ENCODE measurements around the gene PER2. TPM values are rescaled to one million over a fixed set of nuclear protein-coding genes. Genes with fewer than 3 reads are reported as not detected.
A peak's percentile ranks its signal among the peaks of the same experiment; 100 is the strongest.

The PER2 gene
- total and polyA plus RNA-seq, 8 donors = 7.7 to 14.2 (median 8.8) TPM

- Histone ChIP-seq H3K4me1 (peaks cover 35 to 69% of the 10 kb centered on the region in 2 donors), H3K4me3 (no peak overlapping the region), H3K36me3 (no peaks in the 10 kb centered on the region), H3K9me3 (no peaks in the 10 kb centered on the region), H3K27me3 (no peaks in the 10 kb centered on the region), H3K27ac (peak overlapping the region; percentile 87 to 93)
- DNase-seq = no peak
- intact Hi-C loops (cut with DNase I) = no loop called here
- TF ChIP-seq CTCF (IDR thresholded peaks at IDR 0.05) = no peak
- no peak for ATAC-seq
Measured at GRCh38 chr2:238284802-238285515, 3.5 kb downstream of the PER2 start.

GRCh38 chr2:238282861-238283738 lies 5.3 kb downstream of the PER2 start:
- DNase-seq = peak in 1 of 4 donors; percentile 41
- Histone ChIP-seq H3K27me3 (no peaks in the 10 kb centered on the region), H3K4me3 (no peak overlapping the region), H3K27ac (no peak overlapping the region), H3K4me1 (peaks cover 29 to 60% of the 10 kb centered on the region in 2 donors), H3K9me3 (no peaks in the 10 kb centered on the region), H3K36me3 (no peaks in the 10 kb centered on the region)
- TF ChIP-seq CTCF (IDR thresholded peaks at IDR 0.05) = no peak
- intact Hi-C loops (cut with DNase I) = no loop called here
- ATAC-seq = no peak

- no peaks in the 10 kb centered on the region for H3K9me3 ChIP-seq
- no peak for TF ChIP-seq CTCF (IDR thresholded peaks at IDR 0.05)
- DNase-seq (peak in 1 of 4 donors; percentile 55), ATAC-seq (no peak)
- H3K4me3 ChIP-seq = no peak overlapping the region
- H3K27ac ChIP-seq = no peak overlapping the region
- H3K4me1 ChIP-seq = peaks cover 23 to 49% of the 10 kb centered on the region in 2 donors
- intact Hi-C loops (cut with DNase I) = no loop called here
- H3K36me3 ChIP-seq = peaks cover 0 to under 1% of the 10 kb centered on the region in 2 donors
- no peaks in the 10 kb centered on the region for H3K27me3 ChIP-seq
Measured at GRCh38 chr2:238281826-238282480, 6.5 kb downstream of the PER2 start.

GRCh38 chr2:238280083-238280825 lies 8.2 kb downstream of the PER2 start:
- ATAC-seq = no peak
- peak in 1 of 4 donors; percentile 37 for DNase-seq
- H3K4me1 ChIP-seq = peaks cover 8 to 32% of the 10 kb centered on the region in 2 donors
- no peak overlapping the region for H3K4me3 ChIP-seq
- H3K9me3 ChIP-seq = no peaks in the 10 kb centered on the region
- TF ChIP-seq CTCF (IDR thresholded peaks at IDR 0.05) = no peak
- no peak overlapping the region for H3K27ac ChIP-seq
- intact Hi-C loops (cut with DNase I) = no loop called here
- H3K27me3 ChIP-seq = no peaks in the 10 kb centered on the region
- peaks cover 0 to 18% of the 10 kb centered on the region in 2 donors for H3K36me3 ChIP-seq
